H1 (cell line): ENCODE measurements around the gene DSCAM. TPM values are rescaled to one million over a fixed set of nuclear protein-coding genes. Genes with fewer than 3 reads are reported as not detected.

ENCODE experiments used
- CTCF ChIA-PET: fragments of 300-600 bp; sonication (Branson Sonifier 250); formaldehyde crosslinking; loops from one replicate; lab custom pipeline; 2021; ENCODE audit not compliant: partially characterized antibody; lab: Charles Lee
- POLR2A ChIA-PET: fragments of 300-600 bp; sonication (Branson Sonifier 250); formaldehyde crosslinking; loops from one replicate; lab custom pipeline; 2021; ENCODE audit warnings: inconsistent platforms; ENCODE audit not compliant: partially characterized antibody; lab: Charles Lee
- DNase-seq, 2 experiments: peaks; one replicate each; pipeline versions ENCODE4 v3.0.0 to v3.0.0-alpha.2; 2010 to 2022; ENCODE audit warnings: low spot score in 2 of 2, low read depth in 1 of 2, mixed read lengths in 1 of 2
- FAIRE-seq: peaks from 2 replicates; lab custom pipeline; 2011; peaks lifted over from hg19 to GRCh38; lab: Jason Lieb, UNC
- H2AFZ ChIP-seq: 2 replicates; pipeline ENCODE4 v1.8.1; 2012; ENCODE audit warnings: low read length, inconsistent platforms
- H2AK5ac ChIP-seq: 2 replicates; pipeline ENCODE4 v1.6.1; 2013; ENCODE audit warnings: low read depth, low read length
- H2BK120ac ChIP-seq: replicated peaks from 2 replicates; pipeline ENCODE3; 2013; ENCODE audit warnings: low read depth, low read length, inconsistent platforms
- H2BK12ac ChIP-seq: 2 replicates; pipeline ENCODE4 v1.6.1; 2013; ENCODE audit warnings: low read depth, low read length
- H2BK15ac ChIP-seq: 2 replicates; pipeline ENCODE4 v1.6.1; 2013; ENCODE audit warnings: low read length
- H2BK20ac ChIP-seq: 2 replicates; pipeline ENCODE4 v1.6.1; 2013; ENCODE audit warnings: low read length
- H2BK5ac ChIP-seq: 2 replicates; pipeline ENCODE4 v1.6.1; 2013; ENCODE audit warnings: low read depth, low read length
- H3K14ac ChIP-seq: 2 replicates; pipeline ENCODE4 v1.6.1; 2013; ENCODE audit warnings: inconsistent platforms; ENCODE audit not compliant: insufficient read length
- H3K18ac ChIP-seq: 2 replicates; pipeline ENCODE4 v1.6.1; 2013; ENCODE audit warnings: low read length; ENCODE audit errors: extremely low read depth
- H3K23ac ChIP-seq: 2 replicates; pipeline ENCODE4 v1.6.1; 2013; ENCODE audit warnings: inconsistent platforms; ENCODE audit not compliant: insufficient read length
- H3K23me2 ChIP-seq: 2 replicates; pipeline ENCODE4 v1.6.1; 2013; ENCODE audit warnings: low read depth, low read length
- H3K27ac ChIP-seq: 2 replicates; pipeline ENCODE4 v1.6.1; 2011; ENCODE audit warnings: low read depth, low read length, inconsistent platforms
- H3K27me3 ChIP-seq, 4 experiments: replicated peaks in 1 of 4; 1 replicate in 1 of 4; 2 replicates in 3 of 4; pipeline versions ENCODE4 v1.6.1 to v1.8.1; 2011 to 2013; ENCODE audit warnings: low read length in 3 of 4, mild to moderate bottlenecking in 3 of 4, inconsistent platforms in 2 of 4, mixed read lengths in 2 of 4, moderate library complexity in 1 of 4; ENCODE audit not compliant: control insufficient read depth in 3 of 4, insufficient read depth in 3 of 4; ENCODE audit errors: extremely low read depth in 1 of 4
- H3K36me3 ChIP-seq, 4 experiments: 2 replicates each; pipeline versions ENCODE4 v1.6.1 to v1.8.1; 2011 to 2013; ENCODE audit warnings: mild to moderate bottlenecking in 4 of 4, low read length in 3 of 4, moderate library complexity in 2 of 4, control low read depth in 1 of 4, inconsistent platforms in 1 of 4; ENCODE audit not compliant: insufficient read depth in 4 of 4, control insufficient read depth in 2 of 4
- H3K4ac ChIP-seq: replicated peaks from 2 replicates; pipeline ENCODE3; 2013; ENCODE audit warnings: low read length, low read depth, mixed read lengths, inconsistent platforms; ENCODE audit not compliant: insufficient read length
- H3K4me1 ChIP-seq, 4 experiments: replicated peaks in 1 of 4; 1 replicate in 1 of 4; 2 replicates in 3 of 4; pipeline versions ENCODE4 v1.6.1 to v1.8.1; 2011 to 2013; ENCODE audit warnings: low read length in 3 of 4, inconsistent platforms in 2 of 4, mixed read lengths in 1 of 4; ENCODE audit not compliant: insufficient read depth in 4 of 4, control insufficient read depth in 3 of 4
- H3K4me2 ChIP-seq, 2 experiments: 2 replicates each; pipeline versions ENCODE4 v1.6.1 to v1.8.1; 2011 to 2013; ENCODE audit warnings: low read depth in 2 of 2, low read length in 2 of 2, control low read depth in 1 of 2, inconsistent platforms in 1 of 2, mild to moderate bottlenecking in 1 of 2; ENCODE audit not compliant: insufficient read depth in 1 of 2
- H3K4me3 ChIP-seq, 4 experiments: fragments of 200-600, 300-600 bp in 1 of 4; sonication (generic), shearing (Covaris generic), sonication (Bioruptor Twin) in 1 of 4; 2 replicates each; pipeline versions ENCODE4 v1.5.1 to v1.8.1; 2011 to 2016; ENCODE audit warnings: low read length in 4 of 4, low read depth in 3 of 4, control low read depth in 2 of 4, inconsistent platforms in 2 of 4, mild to moderate bottlenecking in 2 of 4, mixed read lengths in 1 of 4, moderate library complexity in 1 of 4; ENCODE audit not compliant: insufficient read depth in 2 of 4; ENCODE audit errors: extremely low read depth in 1 of 4
- H3K56ac ChIP-seq: replicated peaks from 2 replicates; pipeline ENCODE3; 2013; ENCODE audit warnings: low read depth, mild to moderate bottlenecking, mixed read lengths, low read length, inconsistent platforms; ENCODE audit not compliant: insufficient read length
- H3K79me1 ChIP-seq: 2 replicates; pipeline ENCODE4 v1.6.1; 2013; ENCODE audit warnings: low read depth, low read length, control low read depth
- H3K79me2 ChIP-seq, 2 experiments: 2 replicates each; pipeline versions ENCODE4 v1.6.1 to v1.8.1; 2012 to 2013; ENCODE audit warnings: low read length in 2 of 2, mild to moderate bottlenecking in 2 of 2, inconsistent platforms in 1 of 2; ENCODE audit not compliant: insufficient read depth in 2 of 2, control insufficient read depth in 1 of 2
- H3K9ac ChIP-seq, 4 experiments: replicated peaks in 1 of 4; 1 replicate in 1 of 4; 2 replicates in 3 of 4; pipeline versions ENCODE4 v1.6.1 to v1.8.1; 2011 to 2013; ENCODE audit warnings: low read depth in 3 of 4, low read length in 3 of 4, control low read depth in 2 of 4, mild to moderate bottlenecking in 2 of 4, moderate library complexity in 2 of 4, inconsistent platforms in 1 of 4; ENCODE audit errors: extremely low read depth in 1 of 4
- H3K9me3 ChIP-seq, 2 experiments: 2 replicates each; pipeline versions ENCODE4 v1.6.1 to v1.8.1; 2012 to 2013; ENCODE audit warnings: mild to moderate bottlenecking in 2 of 2, moderate library complexity in 2 of 2, control low read depth in 1 of 2, inconsistent platforms in 1 of 2, low read depth in 1 of 2, low read length in 1 of 2, mixed read lengths in 1 of 2; ENCODE audit not compliant: insufficient read depth in 2 of 2
- H4K20me1 ChIP-seq, 2 experiments: replicated peaks in 1 of 2; 2 replicates each; pipeline versions ENCODE3 to v1.8.1; 2011 to 2013; ENCODE audit warnings: inconsistent platforms in 2 of 2, low read length in 2 of 2, mild to moderate bottlenecking in 1 of 2; ENCODE audit not compliant: insufficient read depth in 2 of 2, control insufficient read depth in 1 of 2
- H4K5ac ChIP-seq: 2 replicates; pipeline ENCODE4 v1.6.1; 2013; ENCODE audit warnings: low read length, low read depth, mixed read lengths, inconsistent platforms; ENCODE audit not compliant: insufficient read length
- H4K8ac ChIP-seq: 2 replicates; pipeline ENCODE4 v1.8.0; 2013; ENCODE audit warnings: mild to moderate bottlenecking, moderate library complexity, low read length, inconsistent platforms; ENCODE audit not compliant: insufficient read depth; ENCODE audit errors: extremely low read depth
- H4K91ac ChIP-seq: replicated peaks from 2 replicates; pipeline ENCODE3; 2013; ENCODE audit warnings: low read length, mixed read lengths, inconsistent platforms; ENCODE audit not compliant: insufficient read length
- CHD1 ChIP-seq: IDR thresholded peaks from 2 replicates; pipeline ENCODE4 v1.6.1; 2012; ENCODE audit warnings: low read depth, low read length, improper control_type of control experiment
- GABPA ChIP-seq: IDR thresholded peaks from 2 replicates; pipeline ENCODE4 v1.6.1; 2011; ENCODE audit warnings: mild to moderate bottlenecking, low read length, moderate library complexity, borderline replicate concordance; ENCODE audit not compliant: insufficient read depth
- RBBP5 ChIP-seq: IDR thresholded peaks from 2 replicates; pipeline ENCODE4 v1.7.1; 2012; ENCODE audit warnings: low read depth, mild to moderate bottlenecking, inconsistent platforms, low read length, moderate library complexity, borderline replicate concordance
- TBP ChIP-seq: IDR thresholded peaks from 2 replicates; pipeline ENCODE4 v1.6.1; 2011; ENCODE audit warnings: low read depth, low read length, improper control_type of control experiment
- WGBS, 2 experiments: shearing (Covaris generic) in 1 of 2; methylation state at CpG; one replicate each; pipeline versions ENCODE4 v1.1.6 to v1.1.7; 2013 to 2015; ENCODE audit warnings: low lambda C conversion rate in 2 of 2, mixed read lengths in 2 of 2, inconsistent platforms in 1 of 2, low coverage in 1 of 2, missing lambda C conversion rate in 1 of 2; ENCODE audit not compliant: insufficient replicate concordance in 2 of 2, insufficient coverage in 1 of 2, insufficient read length in 1 of 2; ENCODE audit errors: extremely low coverage in 1 of 2, missing lambda C conversion rate in 1 of 2; 5-methylcytosine and 5-hydroxymethylcytosine counted together
- polyA plus RNA-seq, 7 experiments: library from polyadenylated mRNA; depleted of rRNA in 3 of 7; stranded (reverse) in 5 of 7; unstranded in 2 of 7; fragments of >200 nt in 5 of 7; fragments of 200-250 nt in 2 of 7; gene quantifications; 1 replicate in 5 of 7; 2 replicates in 1 of 7; 4 replicates in 1 of 7; pipeline versions ENCODE4 v1.2.1 to v1.2.3, GENCODE V29; 2011 to 2013; ENCODE audit warnings: missing spikeins in 2 of 7, mixed read lengths in 2 of 7
- total RNA-seq: library from RNA; stranded (reverse); fragmentation: NEBNext Ultra II Directional; extraction: Animal tissue kit (Norgen Biotek cat#: 25700); gene quantifications from 2 replicates; pipeline ENCODE4 v1.2.1, GENCODE V29; 2021

DSCAM gene
- total and polyA plus RNA-seq, 2 of the 8 experiments (the other 6 are each of a cell fraction or from before 2014, with no cell fraction given), result 0.02 to 0.15 TPM

GRCh38 chr21:40130476-40130875 is 716.5 kb downstream of the DSCAM start:
- no peak overlapping the region for H3K14ac ChIP-seq
- H2BK12ac ChIP-seq, result no peak overlapping the region
- H4K8ac ChIP-seq, result no peak overlapping the region
- no peak overlapping the region for H2AK5ac ChIP-seq
- H3K4me1 ChIP-seq, result no peaks in the 10 kb centered on the region
- no peak overlapping the region for H3K4ac ChIP-seq
- no peak overlapping the region for H3K4me2 ChIP-seq
- H3K27ac ChIP-seq, result no peak overlapping the region
- no peak overlapping the region for H2BK15ac ChIP-seq
- H3K4me3 ChIP-seq, result no peak overlapping the region
- DNase-seq, result no peak
- no peaks in the 10 kb centered on the region for H3K79me2 ChIP-seq
- H3K56ac ChIP-seq, result no peak overlapping the region
- 85% methylated on average over 3 of the region's 3 CpGs; no CpG with 5 or more reads in 1 of the 2 experiments for WGBS, 2 experiments
- no peak overlapping the region for H3K23ac ChIP-seq
- no peak overlapping the region for H2AFZ ChIP-seq
- CTCF ChIA-PET, result no interaction called here
- FAIRE-seq, result no peak
- no peak overlapping the region for H2BK20ac ChIP-seq
- no peak overlapping the region for H3K9ac ChIP-seq
- TF ChIP-seq GABPA (no peak), TBP (no peak), CHD1 (no peak), RBBP5 (no peak)
- no peaks in the 10 kb centered on the region for H3K79me1 ChIP-seq
- POLR2A ChIA-PET, result no interaction called here
- H2BK5ac ChIP-seq, result no peak overlapping the region
- H4K91ac ChIP-seq, result no peak overlapping the region
- H2BK120ac ChIP-seq, result no peak overlapping the region
- H3K23me2 ChIP-seq, result no peaks in the 10 kb centered on the region
- H3K27me3 ChIP-seq, result no peaks in the 10 kb centered on the region
- H4K20me1 ChIP-seq, result no peaks in the 10 kb centered on the region
- no peaks in the 10 kb centered on the region for H3K36me3 ChIP-seq
- H3K9me3 ChIP-seq, result no peaks in the 10 kb centered on the region
- no peak overlapping the region for H4K5ac ChIP-seq
- no peak overlapping the region for H3K18ac ChIP-seq
